Measurements from ENCODE around the gene ATXN7L1. TPM values are rescaled to one million over a fixed set of nuclear protein-coding genes. Genes with fewer than 3 reads are reported as not detected.

ATXN7L1 gene
- total RNA-seq, 1 donor from 2014 or later: 16.0 TPM

GRCh38 chr7:105808703-105809590 is 67.5 kb downstream of the ATXN7L1 start:
- Mint-ChIP-seq H3K4me3 (no peak overlapping the region), H3K36me3 (peaks cover 19% of the 10 kb centered on the region), H3K27ac (peak overlapping the region; percentile 14), H3K9me3 (no peaks in the 10 kb centered on the region), H3K27me3 (no peaks in the 10 kb centered on the region), H3K4me1 (ENCODE audit: unreplicated experiment) (peaks cover 23% of the 10 kb centered on the region)
- no peak for DNase-seq (ENCODE audit: extremely low spot score, unreplicated experiment)
- no peak for TF ChIP-seq CTCF (conservative IDR thresholded peaks at IDR 0.05)

GRCh38 chr7:105808209-105808608 is 68.2 kb downstream of the ATXN7L1 start:
- Mint-ChIP-seq H3K36me3 (peaks cover 18% of the 10 kb centered on the region), H3K27me3 (no peaks in the 10 kb centered on the region), H3K4me1 (ENCODE audit: unreplicated experiment) (peaks cover 23% of the 10 kb centered on the region), H3K9me3 (no peaks in the 10 kb centered on the region), H3K27ac (no peak overlapping the region), H3K4me3 (no peak overlapping the region)
- DNase-seq (ENCODE audit: extremely low spot score, unreplicated experiment): no peak
- TF ChIP-seq CTCF (conservative IDR thresholded peaks at IDR 0.05): no peak

- Mint-ChIP-seq H3K4me3 (no peak overlapping the region), H3K27me3 (no peaks in the 10 kb centered on the region), H3K27ac (no peak overlapping the region), H3K36me3 (peaks cover 18% of the 10 kb centered on the region), H3K4me1 (ENCODE audit: unreplicated experiment) (peaks cover 23% of the 10 kb centered on the region), H3K9me3 (no peaks in the 10 kb centered on the region)
- no peak for TF ChIP-seq CTCF (conservative IDR thresholded peaks at IDR 0.05)
- DNase-seq (ENCODE audit: extremely low spot score, unreplicated experiment): no peak
Observed at GRCh38 chr7:105807448-105807762, 69.0 kb downstream of the ATXN7L1 start.

- Mint-ChIP-seq H3K27me3 (no peaks in the 10 kb centered on the region), H3K27ac (peak overlapping the region; percentile 10), H3K4me1 (ENCODE audit: unreplicated experiment) (peaks cover 23% of the 10 kb centered on the region), H3K9me3 (no peaks in the 10 kb centered on the region), H3K4me3 (no peak overlapping the region), H3K36me3 (peaks cover 18% of the 10 kb centered on the region)
- no peak for TF ChIP-seq CTCF (conservative IDR thresholded peaks at IDR 0.05)
- no peak for DNase-seq (ENCODE audit: extremely low spot score, unreplicated experiment)
Observed at GRCh38 chr7:105806592-105807447, 69.6 kb downstream of the ATXN7L1 start.

- no peak for DNase-seq (ENCODE audit: extremely low spot score, unreplicated experiment)
- H3K4me3 Mint-ChIP-seq: peak overlapping the region; percentile 18
- H3K27me3 Mint-ChIP-seq: no peaks in the 10 kb centered on the region
- H3K27ac Mint-ChIP-seq: no peak overlapping the region
- peaks cover 23% of the 10 kb centered on the region for H3K4me1 Mint-ChIP-seq (ENCODE audit: unreplicated experiment)
- no peaks in the 10 kb centered on the region for H3K9me3 Mint-ChIP-seq
- H3K36me3 Mint-ChIP-seq: peaks cover 14% of the 10 kb centered on the region
- TF ChIP-seq CTCF (conservative IDR thresholded peaks at IDR 0.05): no peak
Observed at GRCh38 chr7:105805447-105806019, 70.9 kb downstream of the ATXN7L1 start.

All from type B pancreatic cell (in vitro differentiated cells).